ENCODE measurements around the gene IL9.

GRCh38 chr5:135915466-135916001, 19.9 kb upstream of the IL9 start:
- TF ChIP-seq CTCF (IDR thresholded peaks at IDR 0.05) (no peak), POLR2A (IDR thresholded peaks at IDR 0.05) (no peak)
